CD4-positive, alpha-beta T cell treated with Interferon gamma for 1 hour (primary cell): ENCODE results near the gene ENDOV.
"Not testable (repeated sequence)": the region's sequence is repeated elsewhere in the genome, so short reads cannot be mapped to it uniquely, and the experiment has no call there.

Experiments used
- DNase-seq: peaks from one replicate; pipeline ENCODE4 v3.0.0-alpha.2; 2020

The ENDOV gene

GRCh38 chr17:80388601-80389000 is 26.4 kb upstream of the ENDOV start:
- no peak for DNase-seq

DNA sequence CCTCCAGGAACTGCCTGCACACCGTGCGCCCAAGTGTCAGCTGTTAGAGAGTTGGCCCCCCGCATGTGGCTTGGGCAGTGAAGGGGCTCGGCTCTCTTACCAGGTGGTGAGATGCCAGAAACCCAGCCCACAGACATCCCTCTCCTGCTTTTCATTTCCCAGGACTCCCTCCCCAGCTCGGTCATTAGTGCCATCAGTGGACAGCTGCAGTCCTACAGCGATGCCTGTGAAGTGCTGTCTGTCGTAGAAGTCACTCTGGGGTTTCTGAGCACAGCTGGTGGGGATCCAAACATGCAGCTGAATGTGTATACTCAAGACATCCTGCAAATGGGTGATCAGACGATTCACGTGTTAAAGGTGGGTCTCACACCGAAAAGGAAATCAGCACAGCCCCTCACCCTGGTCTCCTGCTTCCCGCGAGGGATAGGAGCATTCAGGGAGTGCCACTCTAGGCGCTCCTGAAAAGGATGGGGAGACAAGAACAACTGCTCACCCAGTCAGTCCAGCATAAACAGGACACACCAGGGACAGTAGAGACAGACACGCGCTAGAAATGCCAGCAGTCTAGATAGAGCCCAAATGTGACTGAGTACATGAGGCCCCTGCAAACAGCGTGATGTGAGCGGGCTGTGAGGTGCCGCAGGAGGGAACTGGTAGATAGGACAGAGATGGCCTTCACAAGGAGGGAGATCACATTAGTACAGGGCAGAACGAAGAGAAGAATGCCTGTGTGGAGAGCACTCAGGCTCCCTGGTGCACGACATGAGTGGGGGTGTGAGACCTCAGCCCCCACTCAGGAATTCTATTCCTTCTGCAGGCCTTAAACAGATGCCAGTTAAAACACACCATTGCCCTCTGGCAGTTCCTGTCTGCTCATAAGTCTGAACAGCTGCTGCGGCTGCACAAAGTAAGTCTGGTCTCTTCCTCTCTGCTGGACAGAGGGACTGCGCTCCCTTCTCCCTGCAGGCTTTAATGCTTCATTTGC is 25.7 kb upstream of the ENDOV start:
- no peak for DNase-seq

DNA sequence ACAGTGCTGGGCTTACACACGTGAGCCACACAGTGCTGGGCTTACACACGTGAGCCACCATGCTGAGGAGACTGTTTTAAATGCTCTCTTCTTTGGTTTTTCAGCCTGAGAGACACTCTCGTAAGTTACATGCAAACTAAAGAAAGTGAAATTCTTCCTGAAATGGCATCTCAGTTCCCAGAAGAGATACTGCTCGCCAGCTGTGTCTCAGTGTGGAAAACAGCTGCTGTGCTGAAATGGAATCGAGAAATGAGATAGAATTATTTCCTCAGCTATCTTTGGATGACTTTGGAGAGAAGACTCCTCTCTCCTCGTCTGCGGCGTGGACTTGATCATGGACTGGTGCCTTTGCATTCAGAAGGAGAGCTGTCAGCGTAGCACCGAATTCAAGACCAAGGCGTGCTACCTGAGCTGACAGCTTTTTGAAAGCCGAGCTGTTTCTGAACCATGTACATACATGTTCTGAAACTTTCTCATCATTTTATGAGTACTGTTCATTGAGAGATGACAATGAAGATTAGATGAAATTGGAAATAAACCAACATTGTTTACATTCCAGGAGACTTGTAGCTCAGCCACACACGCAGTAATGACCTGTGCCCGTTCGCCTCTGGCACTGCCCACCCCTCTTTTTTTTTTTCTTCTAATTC is 21.6 kb upstream of the ENDOV start:
- DNase-seq, result no peak

DNA sequence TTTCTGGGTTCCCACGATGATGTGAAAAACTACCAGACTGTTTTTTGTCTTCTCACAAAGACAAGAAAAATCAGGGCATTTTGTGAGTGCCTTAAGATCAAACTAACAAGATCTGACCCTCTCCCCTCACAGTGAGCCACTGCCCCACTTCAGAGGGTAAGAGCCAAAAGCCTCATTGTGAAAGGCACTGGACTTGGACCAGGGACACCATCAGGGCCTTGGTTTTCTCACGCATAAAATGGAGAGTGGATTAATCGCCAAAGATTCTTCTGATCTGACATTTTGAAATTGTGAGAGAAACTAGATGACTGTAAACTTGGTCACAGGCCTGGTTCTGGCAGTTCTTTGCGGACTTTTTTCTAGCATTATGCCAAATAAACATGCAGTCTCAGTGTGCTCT is 21.0 kb upstream of the ENDOV start:
- no peak for DNase-seq

DNA sequence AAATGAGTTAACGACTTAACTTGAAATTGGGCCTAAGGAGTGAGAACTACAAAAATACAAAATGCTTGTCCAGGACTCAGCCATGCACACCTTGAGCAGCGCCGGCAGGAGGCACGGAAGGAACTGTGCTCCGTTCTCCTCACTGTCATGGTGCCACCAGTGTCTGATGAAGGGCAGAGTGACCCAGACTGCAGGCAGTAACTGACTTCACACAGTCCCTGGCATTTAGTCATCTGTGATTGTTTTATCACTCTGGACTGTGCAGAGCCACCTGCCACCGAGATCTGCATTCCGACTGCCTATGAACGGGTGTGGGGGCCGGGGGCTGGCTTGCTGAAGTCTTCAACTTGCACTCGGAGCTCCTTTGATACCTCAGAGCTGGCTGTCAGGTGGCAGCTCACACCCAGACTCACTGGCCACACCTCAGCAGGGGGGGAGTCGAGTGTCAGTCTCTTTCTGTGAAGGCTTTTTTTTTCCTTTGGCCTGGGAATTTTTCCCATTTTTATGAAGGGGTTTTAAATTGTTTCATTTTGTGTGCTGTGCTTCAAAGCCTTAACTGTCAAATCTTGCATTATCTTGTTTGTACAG is 20.2 kb upstream of the ENDOV start:
- DNase-seq, result no peak

DNA sequence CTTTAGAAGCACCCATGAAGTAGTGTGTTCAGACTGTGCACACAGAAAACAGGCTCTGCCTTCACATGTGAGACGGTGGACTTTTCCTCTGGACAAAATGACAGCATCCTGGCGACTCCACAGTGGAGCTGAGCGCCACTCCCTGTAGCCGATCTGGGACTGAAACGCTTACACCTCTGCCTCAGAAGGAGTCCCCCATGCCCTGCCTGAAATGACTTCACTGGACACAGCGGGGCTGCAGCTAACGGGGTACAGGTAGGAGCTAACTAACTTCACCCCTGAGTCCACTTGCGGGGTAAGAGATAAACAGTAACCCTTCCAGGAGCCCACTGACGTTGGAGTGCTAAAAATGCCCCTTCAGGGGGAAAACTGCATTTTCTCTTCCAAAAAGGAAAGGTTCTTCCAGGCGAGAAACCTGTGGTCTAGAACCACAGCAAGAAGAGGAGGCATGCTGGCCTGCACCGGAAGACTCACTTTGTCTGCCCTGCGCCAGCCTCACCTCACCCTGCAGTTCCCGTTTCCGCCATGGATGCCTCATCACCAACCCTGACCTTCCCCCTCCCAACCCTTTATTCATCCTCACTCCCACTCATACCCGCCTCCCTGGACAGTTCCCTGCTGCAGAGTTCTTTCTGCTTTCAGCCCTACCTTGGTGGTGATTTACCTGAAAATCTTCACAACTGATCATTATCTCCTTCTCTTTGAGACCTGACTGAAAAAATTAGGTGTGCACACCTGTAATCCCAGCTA is 19.4 kb upstream of the ENDOV start:
- no peak for DNase-seq

GRCh38 chr17:80396157-80397033 is 18.6 kb upstream of the ENDOV start:
- no peak for DNase-seq

- DNase-seq, result no peak
These were observed 18.0 kb upstream of the ENDOV start for GRCh38 chr17:80397034-80397387.

- DNase-seq, result no peak
These were observed 17.3 kb upstream of the ENDOV start for GRCh38 chr17:80397686-80398085.

GRCh38 chr17:80401086-80401485 is 13.9 kb upstream of the ENDOV start:
- not testable (repeated sequence) for DNase-seq

DNA sequence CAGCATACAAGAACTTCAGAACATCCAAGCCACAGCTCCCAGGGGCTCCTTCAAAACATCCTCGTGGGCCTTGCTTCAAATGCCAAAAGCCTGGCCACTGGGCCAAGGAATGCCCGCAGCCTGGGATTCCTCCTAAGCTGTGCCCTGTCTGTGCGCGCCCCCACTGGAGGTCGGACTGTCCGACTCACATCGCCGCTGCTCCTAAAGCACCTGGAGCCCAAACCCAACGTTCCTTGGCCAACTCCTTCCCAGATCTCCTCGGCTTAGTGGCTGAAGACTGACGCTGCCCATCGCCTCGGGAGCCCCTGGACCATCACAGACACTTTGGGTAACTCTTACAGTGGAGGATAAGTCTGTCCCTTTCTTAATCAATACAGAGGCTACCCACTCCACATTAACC is 12.9 kb upstream of the ENDOV start:
- DNase-seq, result not testable (repeated sequence)

GRCh38 chr17:80402959-80403358 is 12.0 kb upstream of the ENDOV start:
- DNase-seq, result no peak

- DNase-seq, result no peak
These were observed 8.8 kb upstream of the ENDOV start for GRCh38 chr17:80406146-80406545.

DNA sequence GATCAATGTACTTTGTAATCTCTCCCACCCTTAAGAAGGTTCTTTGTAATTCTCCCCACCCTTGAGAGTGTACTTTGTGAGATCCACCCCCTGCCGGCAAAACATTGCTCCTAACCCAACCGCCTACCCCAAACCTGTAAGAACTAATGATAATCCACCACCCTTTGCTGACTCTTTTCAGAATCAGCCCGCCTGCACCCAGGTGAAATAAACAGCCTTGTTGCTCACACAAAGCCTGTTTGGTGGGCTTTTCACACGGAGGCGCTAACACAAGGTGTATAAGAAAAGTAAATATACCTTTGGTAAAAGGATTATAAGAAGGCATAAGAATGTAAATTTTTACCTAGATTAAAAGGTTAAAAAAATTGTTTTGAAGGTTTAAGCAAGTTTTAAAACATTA is 7.0 kb upstream of the ENDOV start:
- not testable (repeated sequence) for DNase-seq

GRCh38 chr17:80408872-80409271 is 6.1 kb upstream of the ENDOV start:
- no peak for DNase-seq

DNA sequence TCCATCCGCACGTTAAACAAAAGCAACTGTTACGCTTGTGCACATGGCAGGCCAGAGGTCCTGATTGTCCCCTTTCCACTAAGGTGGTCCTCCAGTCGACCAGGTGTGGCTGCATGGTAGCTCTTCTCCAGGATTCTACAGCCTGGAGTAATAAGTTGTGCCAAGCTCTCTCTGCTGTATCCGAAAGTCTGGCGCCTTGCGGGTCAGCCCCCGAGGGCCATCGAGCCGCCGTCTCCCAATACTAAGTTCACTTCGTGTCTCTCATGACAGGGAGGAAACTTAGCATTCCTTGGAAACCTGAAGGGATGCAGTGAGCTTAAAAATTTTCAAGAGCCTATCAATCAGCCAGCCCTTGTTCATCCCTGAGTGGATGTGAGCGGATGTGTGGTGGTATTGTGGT is 5.3 kb upstream of the ENDOV start:
- DNase-seq, result no peak

- DNase-seq, result not testable (repeated sequence)
These were observed 4.4 kb upstream of the ENDOV start for GRCh38 chr17:80410441-80411087.

GRCh38 chr17:80413771-80414507 is 1.0 kb upstream of the ENDOV start:
- no peak for DNase-seq

GRCh38 chr17:80414508-80414802 is 512 bp upstream of the ENDOV start:
- no peak for DNase-seq

- DNase-seq, result no peak
These were observed 715 bp downstream of the ENDOV start for GRCh38 chr17:80415626-80416137.
